Mononuclear cell (primary cell): ENCODE measurements around the gene ALDH1A1. TPM values are rescaled to one million over a fixed set of nuclear protein-coding genes. Genes with fewer than 3 reads are reported as not detected.

Source experiments
- H3K27me3 ChIP-seq: 2 replicates; pipeline ENCODE4 v1.6.0; 2011; ENCODE audit warnings: low read length, control low read depth; ENCODE audit not compliant: insufficient read depth
- H3K4me1 ChIP-seq: 2 replicates; pipeline ENCODE4 v1.5.1; 2011; ENCODE audit warnings: mild to moderate bottlenecking, low read length, control low read depth; ENCODE audit not compliant: insufficient read depth
- H3K4me3 ChIP-seq: 2 replicates; pipeline ENCODE4 v1.5.1; 2011; ENCODE audit warnings: mild to moderate bottlenecking, low read length, moderate library complexity
- H3K9me3 ChIP-seq: 2 replicates; pipeline ENCODE4 v1.5.1; 2011; ENCODE audit warnings: low read depth, mild to moderate bottlenecking, control low read depth, low read length
- total RNA-seq: library from RNA; depleted of rRNA; stranded (reverse); fragments of >200 nt; gene quantifications from one replicate; pipeline ENCODE4 v1.2.3, GENCODE V29; 2012

The ALDH1A1 gene
- total RNA-seq, 1 donor: 5.8 TPM

- no peak overlapping the region for H3K4me3 ChIP-seq
- H3K4me1 ChIP-seq: no peaks in the 10 kb centered on the region
- no peaks in the 10 kb centered on the region for H3K9me3 ChIP-seq
- no peaks in the 10 kb centered on the region for H3K27me3 ChIP-seq
Observed at GRCh38 chr9:72857624-72857996, 95.2 kb downstream of the ALDH1A1 start.

GRCh38 chr9:72856972-72857623 lies 95.8 kb downstream of the ALDH1A1 start:
- Histone ChIP-seq H3K4me3 (no peak overlapping the region), H3K27me3 (no peaks in the 10 kb centered on the region), H3K4me1 (no peaks in the 10 kb centered on the region), H3K9me3 (no peaks in the 10 kb centered on the region)

GRCh38 chr9:72855890-72856523 lies 96.8 kb downstream of the ALDH1A1 start:
- no peaks in the 10 kb centered on the region for H3K27me3 ChIP-seq
- H3K4me3 ChIP-seq: no peak overlapping the region
- H3K9me3 ChIP-seq: no peaks in the 10 kb centered on the region

GRCh38 chr9:72855321-72855720 lies 97.5 kb downstream of the ALDH1A1 start:
- no peaks in the 10 kb centered on the region for H3K9me3 ChIP-seq
- H3K27me3 ChIP-seq: no peaks in the 10 kb centered on the region
- H3K4me1 ChIP-seq: no peaks in the 10 kb centered on the region
- no peak overlapping the region for H3K4me3 ChIP-seq

More at GRCh38 chr9:72855890-72856523, 96.8 kb downstream of the ALDH1A1 start:
- H3K4me1 ChIP-seq: no peaks in the 10 kb centered on the region

Other genes starting within 250 kb of the ALDH1A1 start
- 653 TPM for gene ANXA1, start 198.8 kb upstream of the ALDH1A1 start, total RNA-seq